GM04503 (cell line): ENCODE data around the gene ZNF275.
"Not testable (repeated sequence)": the region's sequence is repeated elsewhere in the genome, so short reads cannot be mapped to it uniquely, and the experiment has no call there.

Source experiments
- DNase-seq: peaks from one replicate; pipeline ENCODE4 v3.0.0-alpha.2; 2012; ENCODE audit warnings: low read depth

The ZNF275 gene

GRCh38 chrX:153387987-153388721, 54.2 kb downstream of the ZNF275 start:
- DNase-seq: no peak

GRCh38 chrX:153388722-153389459, 54.9 kb downstream of the ZNF275 start:
- DNase-seq: no peak

DNA sequence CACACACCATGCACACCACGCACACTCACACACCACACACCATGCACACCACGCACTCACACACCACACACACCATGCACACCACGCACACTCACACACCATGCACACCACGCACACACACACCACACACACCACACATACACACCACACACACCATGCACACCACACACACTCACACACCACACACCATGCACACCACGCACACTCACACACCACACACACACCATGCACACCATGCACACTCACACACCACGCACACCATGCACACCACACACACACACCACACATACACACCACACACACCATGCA, 55.5 kb downstream of the ZNF275 start:
- not testable (repeated sequence) for DNase-seq

DNA sequence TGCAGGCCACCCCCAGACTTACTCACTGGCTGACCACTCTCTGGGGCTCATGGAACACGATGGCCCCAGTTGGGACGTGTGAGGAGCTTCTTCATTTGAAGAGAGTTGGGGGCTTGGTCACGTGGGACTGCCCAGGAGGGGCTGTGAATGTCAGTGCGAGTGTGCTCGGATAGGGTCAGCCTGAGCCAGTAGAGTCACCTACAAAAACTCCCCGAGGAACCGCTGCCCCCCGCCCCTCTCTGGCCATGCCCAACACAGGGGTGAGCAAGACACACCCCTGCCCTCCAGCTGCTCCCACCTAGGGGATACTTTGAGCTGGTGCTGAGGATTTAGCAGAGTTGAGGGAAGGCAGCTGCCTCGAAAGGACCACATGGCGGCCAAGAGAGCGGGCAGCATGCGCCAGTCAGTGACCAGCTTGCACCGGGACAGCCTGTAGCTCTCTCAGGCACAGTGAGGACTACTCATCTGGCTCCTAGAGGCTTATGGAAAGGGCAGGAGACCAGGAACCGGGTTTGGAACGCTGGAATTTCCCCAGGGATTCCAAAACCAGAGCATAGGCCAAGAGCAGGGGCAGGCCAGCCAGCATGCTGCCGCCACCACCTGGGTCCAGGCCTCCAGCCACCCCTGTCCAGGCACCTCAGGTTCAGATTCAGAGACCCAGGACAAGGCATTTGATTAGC, 58.8 kb downstream of the ZNF275 start:
- no peak for DNase-seq

DNA sequence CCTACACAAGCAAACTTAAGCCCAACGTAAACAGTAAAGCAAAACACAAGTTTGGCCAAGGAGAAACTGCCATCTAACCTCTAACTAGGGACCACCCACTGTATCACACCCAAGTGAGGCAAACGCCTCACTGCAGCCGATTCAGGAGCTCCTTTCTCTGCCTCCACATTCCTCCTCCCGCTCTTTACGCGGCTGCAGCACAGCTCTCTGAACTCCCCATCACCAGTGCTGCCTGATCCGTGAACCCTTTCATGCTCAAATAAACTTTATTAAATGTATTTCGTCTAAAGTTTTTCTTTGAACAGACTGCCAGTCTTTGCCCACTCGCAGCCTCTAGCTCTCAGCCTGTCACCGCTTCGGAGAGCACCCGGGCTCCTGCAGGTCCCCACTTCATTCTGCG, 60.7 kb downstream of the ZNF275 start:
- DNase-seq: no peak

GRCh38 chrX:153395613-153396319, 61.8 kb downstream of the ZNF275 start:
- no peak for DNase-seq

- no peak for DNase-seq
Measured at GRCh38 chrX:153396320-153397195, 62.6 kb downstream of the ZNF275 start.

GRCh38 chrX:153397256-153397960, 63.5 kb downstream of the ZNF275 start:
- DNase-seq: no peak

DNA sequence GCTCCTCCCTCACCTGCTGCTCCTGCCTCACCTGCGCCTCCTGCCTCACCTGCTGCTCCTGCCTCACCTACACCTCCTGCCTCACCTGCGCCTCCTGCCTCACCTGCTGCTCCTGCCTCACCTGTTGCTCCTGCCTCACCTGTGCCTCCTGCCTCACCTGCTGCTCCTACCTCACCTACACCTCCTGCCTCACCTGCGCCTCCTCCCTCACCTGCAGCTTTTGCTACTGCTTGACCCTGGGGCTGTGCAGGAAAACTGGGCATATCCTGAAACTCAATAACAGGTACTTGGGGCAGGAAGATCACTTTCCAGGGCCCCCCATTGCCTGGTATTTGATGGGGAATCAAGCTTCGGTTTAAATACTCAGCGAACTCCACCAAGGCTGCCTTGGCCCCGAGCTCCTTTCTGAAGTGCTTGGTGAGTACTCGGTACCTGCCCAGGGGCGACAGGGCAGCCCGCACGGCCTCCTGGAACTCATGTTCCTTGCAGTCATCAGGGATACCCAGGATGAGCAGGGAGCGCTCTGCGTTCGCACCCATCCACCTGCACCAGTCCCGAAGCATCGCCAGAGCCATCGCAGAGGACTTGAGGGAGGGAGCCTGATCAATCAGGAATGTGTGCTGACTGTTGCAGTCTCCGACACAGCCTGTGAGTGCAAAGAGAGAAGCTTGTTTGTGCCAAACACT, 64.5 kb downstream of the ZNF275 start:
- no peak for DNase-seq

- DNase-seq: no peak
Measured at GRCh38 chrX:153400146-153401132, 66.5 kb downstream of the ZNF275 start.

DNA sequence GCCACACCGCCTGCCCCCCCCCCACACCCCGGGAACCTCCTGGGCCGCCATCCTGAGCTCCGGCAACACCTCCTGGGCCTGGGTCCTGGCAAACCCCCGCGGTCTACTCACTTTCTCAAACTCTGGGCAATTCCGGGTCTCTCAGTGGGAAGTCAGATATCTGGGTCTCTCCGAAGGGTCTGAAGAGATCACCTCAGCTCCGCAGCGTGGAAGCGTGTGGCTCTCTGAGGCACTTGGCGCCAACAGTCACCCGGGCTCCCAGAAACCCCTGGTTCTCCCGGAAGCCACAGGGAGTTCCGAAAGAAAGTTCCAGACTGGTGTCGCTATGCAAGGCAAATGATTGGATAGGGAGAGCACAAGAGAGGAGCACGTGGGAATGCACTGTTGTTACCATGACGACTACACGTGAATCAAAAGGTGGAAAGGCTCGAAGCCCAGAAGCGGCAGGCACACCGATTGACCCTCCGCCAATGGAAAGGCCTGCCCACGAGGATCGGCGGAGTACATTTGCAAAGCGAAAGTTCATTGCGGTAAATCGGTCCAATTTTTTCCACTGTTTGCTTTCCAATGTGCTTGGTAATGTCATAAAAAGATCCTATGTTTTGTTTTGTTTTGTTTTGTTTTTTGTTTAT, 67.3 kb downstream of the ZNF275 start, which contains the start of gene PNMA6E:
Gene PNMA6E (minus strand): TSS at position 218 of the 632 bp plus-strand sequence. CDS start 2,501 bp downstream, outside the sequence.
- DNase-seq: no peak
